Measurements from ENCODE around the gene ARID2. TPM values are rescaled to one million over a fixed set of nuclear protein-coding genes. Genes with fewer than 3 reads are reported as not detected.

Gene ARID2
- total and polyA plus RNA-seq, 9 of the 15 experiments (the other 6 are each of a cell fraction or from before 2014, with no cell fraction given) = 13.4 to 41.6 (median 29.4) TPM

- no peak for TF ChIP-seq FIP1L1 (IDR thresholded peaks at IDR 0.05; ENCODE audit: low read depth, low read length, poor library complexity, severe bottlenecking)
- no peak for TF ChIP-seq MXI1 (IDR thresholded peaks at IDR 0.05; ENCODE audit: low read depth, low read length)
- TF ChIP-seq ZBTB1 (CRISPR knock-in tag; IDR thresholded peaks at IDR 0.05; ENCODE audit: borderline replicate concordance, low read depth) = no peak
- TF ChIP-seq PTTG1 (tag; IDR thresholded peaks at IDR 0.05; ENCODE audit: low read depth) = no peak
- TF ChIP-seq ZNF224 (CRISPR knock-in tag; IDR thresholded peaks at IDR 0.05) = no peak
- TF ChIP-seq FOXK1 (CRISPR knock-in tag; IDR thresholded peaks at IDR 0.05; ENCODE audit: borderline replicate concordance) = no peak
- TF ChIP-seq POLR2AphosphoS5 (IDR thresholded peaks at IDR 0.05; ENCODE audit: control insufficient read depth, insufficient read depth, low read depth, low read length) = no peak
- TF ChIP-seq, protein P1, sequence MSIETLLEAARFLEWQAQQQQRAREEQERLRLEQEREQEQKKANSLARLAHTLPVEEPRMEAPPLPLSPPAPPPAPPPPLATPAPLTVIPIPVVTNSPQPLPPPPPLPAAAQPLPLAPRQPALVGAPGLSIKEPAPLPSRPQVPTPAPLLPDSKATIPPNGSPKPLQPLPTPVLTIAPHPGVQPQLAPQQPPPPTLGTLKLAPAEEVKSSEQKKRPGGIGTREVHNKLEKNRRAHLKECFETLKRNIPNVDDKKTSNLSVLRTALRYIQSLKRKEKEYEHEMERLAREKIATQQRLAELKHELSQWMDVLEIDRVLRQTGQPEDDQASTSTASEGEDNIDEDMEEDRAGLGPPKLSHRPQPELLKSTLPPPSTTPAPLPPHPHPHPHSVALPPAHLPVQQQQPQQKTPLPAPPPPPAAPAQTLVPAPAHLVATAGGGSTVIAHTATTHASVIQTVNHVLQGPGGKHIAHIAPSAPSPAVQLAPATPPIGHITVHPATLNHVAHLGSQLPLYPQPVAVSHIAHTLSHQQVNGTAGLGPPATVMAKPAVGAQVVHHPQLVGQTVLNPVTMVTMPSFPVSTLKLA (conservative IDR thresholded peaks at IDR 0.05) = no peak
Measured at GRCh38 chr12:45687081-45688015, 42.2 kb upstream of the ARID2 start (continued).

GRCh38 chr12:45688183-45688582 lies 41.3 kb upstream of the ARID2 start:
- H3K79me2 ChIP-seq (ENCODE audit: control insufficient read depth, insufficient read depth, low read length) = no peaks in the 10 kb centered on the region
- DNase-seq (ENCODE audit: extremely low read depth in 1 of 4, low spot score in 3 of 4) = no peak
- H3K9ac ChIP-seq (ENCODE audit: insufficient read depth in 1 of 2, low read depth in 2 of 2, low read length in 2 of 2) = no peak overlapping the region
- H3K36me3 ChIP-seq (ENCODE audit: control insufficient read depth, insufficient read depth, low read length) = no peaks in the 10 kb centered on the region
- no peak for FAIRE-seq
- BruUV-seq (replicated peaks) = no TSS peak
- intact Hi-C loops (cut with micrococcal nuclease) = no loop called here
- H3K27ac ChIP-seq (ENCODE audit: extremely low read depth, low read depth, low read length) = no peak overlapping the region
- TF ChIP-seq CBX8 (IDR thresholded peaks at IDR 0.05; ENCODE audit: borderline replicate concordance, extremely low read depth, low read depth, low read length, poor library complexity, severe bottlenecking) = no peak
- no peak for TF ChIP-seq PPARD (CRISPR knock-in tag; IDR thresholded peaks at IDR 0.05)
- no peak for TF ChIP-seq TCF7L2 (IDR thresholded peaks at IDR 0.05; ENCODE audit: low read depth, low read length)
- no peak for TF ChIP-seq SP1 (CRISPR knock-in tag; IDR thresholded peaks at IDR 0.05)
- no peak for TF ChIP-seq TAF1 (IDR thresholded peaks at IDR 0.05; ENCODE audit: control insufficient read depth, extremely low read depth, insufficient read depth, low read length, severe bottlenecking)
- TF ChIP-seq ZFP30 (CRISPR knock-in tag; IDR thresholded peaks at IDR 0.05; ENCODE audit: borderline replicate concordance) = no peak
- ATAC-seq = no peak
- no peaks in the 10 kb centered on the region for H3K4me1 ChIP-seq (replicated peaks in 1 of 2; ENCODE audit: control insufficient read depth in 2 of 2, insufficient read depth in 2 of 2, low read length in 2 of 2)
- in situ Hi-C loops (cut with MboI) = no loop called here
- H3K9me1 ChIP-seq (ENCODE audit: control insufficient read depth, insufficient read depth, low read length) = no peaks in the 10 kb centered on the region
- no peaks in the 10 kb centered on the region for H3K9me3 ChIP-seq (replicated peaks; ENCODE audit: control insufficient read depth, insufficient read depth, low read depth, low read length)
- H3K4me3 ChIP-seq = no peak overlapping the region
- POLR2A ChIA-PET = no interaction called here
- H2AFZ ChIP-seq (ENCODE audit: low read depth, low read length) = no peak overlapping the region
- H3K27me3 ChIP-seq (ENCODE audit: control insufficient read depth in 2 of 2, insufficient read depth in 2 of 2, low read length in 2 of 2) = peaks cover 4 to 6% of the 10 kb centered on the region in 2 experiments; a peak in 4 of 5 replicates
- no peaks in the 10 kb centered on the region for H4K20me1 ChIP-seq (replicated peaks; ENCODE audit: control insufficient read depth, insufficient read depth, low read length)
- CTCF ChIA-PET (ENCODE audit: low intra/inter-chr PET ratio) = no interaction called here
- H3K4me2 ChIP-seq (ENCODE audit: insufficient read depth, low read length) = no peak overlapping the region
